Measurements from ENCODE around the gene BLM. TPM values are rescaled to one million over a fixed set of nuclear protein-coding genes. Genes with fewer than 3 reads are reported as not detected.

The BLM gene
- total RNA-seq, 1 experiment from 2014 or later: 15.6 TPM

DNA sequence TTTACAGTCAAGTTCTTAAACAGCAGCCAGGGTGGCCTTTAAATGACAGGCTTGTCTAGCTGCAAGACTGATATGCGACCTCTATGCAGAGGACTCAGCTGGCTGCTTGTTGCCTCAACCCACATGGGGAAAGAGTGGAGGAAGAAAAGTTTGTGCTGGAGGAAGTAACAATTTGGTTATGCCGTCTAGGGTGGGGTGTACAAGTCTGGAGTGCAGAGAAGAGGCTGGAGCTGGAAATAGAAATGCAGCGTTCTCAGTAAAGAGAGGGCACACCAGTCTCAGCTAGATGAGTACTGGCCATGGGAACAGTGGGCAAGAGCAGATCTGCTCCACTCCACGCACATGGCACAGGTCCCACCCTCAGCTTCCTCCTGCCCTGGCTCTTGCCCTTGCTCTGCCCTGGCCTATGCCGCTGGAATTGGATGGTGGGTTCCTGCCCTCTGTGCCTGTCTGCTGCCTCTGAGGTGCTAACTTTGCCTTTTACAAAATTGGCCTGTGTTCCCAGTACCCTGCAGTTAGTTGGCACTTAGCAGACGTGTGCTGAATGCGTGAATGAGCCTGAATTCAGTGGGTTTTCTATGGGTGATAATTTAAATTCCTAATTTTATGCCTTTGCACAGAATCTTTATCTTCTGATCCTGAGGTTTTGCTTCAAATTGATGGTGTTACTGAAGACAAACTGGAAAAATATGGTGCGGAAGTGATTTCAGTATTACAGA lies 91.5 kb downstream of the BLM start:
- intact Hi-C loops (cut with micrococcal nuclease; ENCODE audit: unreplicated experiment): no loop called here
- no peaks in the 10 kb centered on the region for H3K27me3 Mint-ChIP-seq (ENCODE audit: insufficient read depth, unreplicated experiment)
- ChIA-PET POLR2A (no interaction called here), CTCF (no interaction called here)
- no peaks in the 10 kb centered on the region for H3K36me3 Mint-ChIP-seq (ENCODE audit: insufficient read depth, unreplicated experiment)
- H3K36me3 ChIP-seq (ENCODE audit: control insufficient read depth, insufficient read depth, low read length): no peaks in the 10 kb centered on the region; the same call in none of the 2 replicates
- H3K9me3 Mint-ChIP-seq (ENCODE audit: unreplicated experiment): no peaks in the 10 kb centered on the region
- H3K4me3 Mint-ChIP-seq (ENCODE audit: unreplicated experiment): no peak overlapping the region
- TF ChIP-seq CTCF (IDR thresholded peaks at IDR 0.05; ENCODE audit: insufficient read depth in 1 of 2, low read depth in 1 of 2, low read length in 1 of 2, severe bottlenecking in 1 of 2, unreplicated experiment in 1 of 2): no peak
- H3K27me3 ChIP-seq (replicated peaks; ENCODE audit: control insufficient read depth, insufficient read depth, low read length): no peaks in the 10 kb centered on the region
- BruUV-seq (replicated peaks): no TSS peak
- no peaks in the 10 kb centered on the region for H3K9me3 ChIP-seq
- no peak overlapping the region for H3K4me3 ChIP-seq (ENCODE audit: low read depth, low read length)
- H3K4me1 ChIP-seq: no peaks in the 10 kb centered on the region
- no peaks in the 10 kb centered on the region for H3K4me1 Mint-ChIP-seq (ENCODE audit: low read depth, unreplicated experiment)
- no peak overlapping the region for H3K27ac Mint-ChIP-seq (ENCODE audit: unreplicated experiment)
- no peak for DNase-seq

DNA sequence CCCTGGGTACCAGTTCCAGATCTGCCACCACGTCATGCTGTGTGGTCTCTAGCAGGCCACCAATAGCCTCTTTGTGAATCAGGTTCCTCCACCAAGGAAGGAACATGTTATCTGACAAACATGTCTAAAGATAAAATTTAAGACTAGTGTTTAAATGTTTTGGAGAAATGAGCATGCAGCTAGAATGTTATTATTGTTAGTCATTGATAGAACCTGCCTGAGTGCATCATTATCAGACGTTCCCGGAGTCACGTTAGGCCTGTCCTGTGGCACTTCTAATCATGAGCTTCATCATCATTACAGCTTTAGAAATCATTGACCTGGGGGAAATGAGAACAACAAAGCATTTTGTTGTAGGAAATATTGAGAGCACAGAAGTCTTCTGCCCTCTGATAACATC lies 92.4 kb downstream of the BLM start:
- no peaks in the 10 kb centered on the region for H3K27me3 Mint-ChIP-seq (ENCODE audit: insufficient read depth, unreplicated experiment)
- TF ChIP-seq CTCF (IDR thresholded peaks at IDR 0.05; ENCODE audit: insufficient read depth in 1 of 2, low read depth in 1 of 2, low read length in 1 of 2, severe bottlenecking in 1 of 2, unreplicated experiment in 1 of 2): no peak
- no peaks in the 10 kb centered on the region for H3K4me1 Mint-ChIP-seq (ENCODE audit: low read depth, unreplicated experiment)
- Histone ChIP-seq H3K27me3 (replicated peaks; ENCODE audit: control insufficient read depth, insufficient read depth, low read length) (no peaks in the 10 kb centered on the region), H3K4me1 (no peaks in the 10 kb centered on the region), H3K9me3 (no peaks in the 10 kb centered on the region), H3K4me3 (ENCODE audit: low read depth, low read length) (no peak overlapping the region), H3K36me3 (ENCODE audit: control insufficient read depth, insufficient read depth, low read length) (no peaks in the 10 kb centered on the region; the same call in none of the 2 replicates)
- H3K4me3 Mint-ChIP-seq (ENCODE audit: unreplicated experiment): no peak overlapping the region
- intact Hi-C loops (cut with micrococcal nuclease; ENCODE audit: unreplicated experiment): no loop called here
- no peak overlapping the region for H3K27ac Mint-ChIP-seq (ENCODE audit: unreplicated experiment)
- H3K36me3 Mint-ChIP-seq (ENCODE audit: insufficient read depth, unreplicated experiment): no peaks in the 10 kb centered on the region
- H3K9me3 Mint-ChIP-seq (ENCODE audit: unreplicated experiment): no peaks in the 10 kb centered on the region
- ChIA-PET POLR2A (no interaction called here), CTCF (no interaction called here)
- no TSS peak for BruUV-seq (replicated peaks)
- DNase-seq: no peak

GRCh38 chr15:90810354-90810753 lies 93.2 kb downstream of the BLM start:
- CTCF ChIA-PET: no interaction called here
- no peaks in the 10 kb centered on the region for H3K4me1 Mint-ChIP-seq (ENCODE audit: low read depth, unreplicated experiment)
- intact Hi-C loops (cut with micrococcal nuclease; ENCODE audit: unreplicated experiment): no loop called here

More at GRCh38 chr15:90810354-90810753, 93.2 kb downstream of the BLM start:
- POLR2A ChIA-PET: no interaction called here
- no TSS peak for BruUV-seq (replicated peaks)
- no peak for DNase-seq
- Mint-ChIP-seq H3K4me3 (ENCODE audit: unreplicated experiment) (no peak overlapping the region), H3K27me3 (ENCODE audit: insufficient read depth, unreplicated experiment) (no peaks in the 10 kb centered on the region), H3K27ac (ENCODE audit: unreplicated experiment) (no peak overlapping the region), H3K9me3 (ENCODE audit: unreplicated experiment) (no peaks in the 10 kb centered on the region), H3K36me3 (ENCODE audit: insufficient read depth, unreplicated experiment) (no peaks in the 10 kb centered on the region)
- Histone ChIP-seq H3K4me1 (no peaks in the 10 kb centered on the region), H3K27me3 (replicated peaks; ENCODE audit: control insufficient read depth, insufficient read depth, low read length) (no peaks in the 10 kb centered on the region), H3K4me3 (ENCODE audit: low read depth, low read length) (no peak overlapping the region), H3K36me3 (ENCODE audit: control insufficient read depth, insufficient read depth, low read length) (no peaks in the 10 kb centered on the region; the same call in none of the 2 replicates), H3K9me3 (no peaks in the 10 kb centered on the region)
- TF ChIP-seq CTCF (IDR thresholded peaks at IDR 0.05; ENCODE audit: insufficient read depth in 1 of 2, low read depth in 1 of 2, low read length in 1 of 2, severe bottlenecking in 1 of 2, unreplicated experiment in 1 of 2): no peak
